ENCODE measurements around the gene BBOX1.
"Not testable (repeated sequence)": the region's sequence is repeated elsewhere in the genome, so short reads cannot be mapped to it uniquely, and the experiment has no call there.

The BBOX1 gene

DNA sequence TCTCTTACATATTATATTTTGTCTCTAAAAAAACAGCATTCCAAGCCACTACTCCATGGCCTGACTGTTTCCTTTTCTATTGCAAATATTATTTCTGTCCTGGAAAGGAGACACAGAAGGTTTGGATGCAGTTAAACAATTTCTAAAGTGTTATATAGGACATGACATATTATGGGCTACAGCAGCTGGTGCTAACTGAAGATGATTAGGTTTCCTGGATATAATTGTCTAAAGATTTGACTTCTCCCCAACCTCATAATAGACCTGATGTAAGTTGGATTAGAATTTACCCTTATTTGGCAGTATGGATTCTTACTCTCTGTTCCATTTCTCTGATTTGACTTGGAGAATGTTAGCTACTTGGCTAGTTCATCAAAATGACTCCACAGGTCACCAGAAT lies 90.2 kb downstream of the BBOX1 start:
- no peak for DNase-seq

DNA sequence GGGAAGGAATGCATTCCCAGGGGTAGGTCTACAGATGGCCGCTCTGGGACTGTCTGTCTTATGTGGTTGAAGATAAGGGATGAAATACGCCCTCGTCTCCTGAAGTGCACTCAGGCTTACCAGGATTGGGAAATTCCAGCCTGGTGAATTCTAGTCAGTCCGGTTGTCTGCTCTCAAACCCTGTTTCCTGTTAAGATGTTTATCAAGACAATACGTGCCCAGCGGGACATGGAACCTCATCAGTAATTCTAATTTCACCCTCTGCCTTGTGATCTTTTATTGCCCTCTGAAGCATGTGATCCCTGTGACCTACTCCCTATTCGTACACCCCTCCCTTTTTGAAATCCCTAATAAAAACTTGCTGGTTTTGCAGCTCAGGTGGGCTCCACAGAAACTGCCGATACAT lies 95.3 kb downstream of the BBOX1 start:
- DNase-seq = not testable (repeated sequence)

DNA sequence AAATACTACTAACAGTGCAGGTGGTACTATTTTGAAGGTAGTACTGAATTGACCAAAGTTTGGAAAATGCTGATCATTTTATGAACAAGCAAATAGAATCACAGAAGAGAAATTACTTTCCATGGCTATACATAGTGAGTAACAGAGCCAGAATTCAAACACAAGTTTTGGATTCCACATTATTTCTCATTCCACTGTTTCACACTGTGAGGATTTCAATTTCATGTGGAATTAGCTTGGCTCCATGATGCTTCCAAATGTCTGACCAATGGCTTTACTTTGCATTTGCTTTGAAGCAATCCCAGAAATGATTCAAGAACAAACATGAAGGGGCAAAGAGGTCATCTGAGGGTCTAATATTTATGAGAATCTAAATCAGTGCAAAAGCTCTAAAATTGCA lies 98.1 kb downstream of the BBOX1 start:
- no peak for DNase-seq

DNA sequence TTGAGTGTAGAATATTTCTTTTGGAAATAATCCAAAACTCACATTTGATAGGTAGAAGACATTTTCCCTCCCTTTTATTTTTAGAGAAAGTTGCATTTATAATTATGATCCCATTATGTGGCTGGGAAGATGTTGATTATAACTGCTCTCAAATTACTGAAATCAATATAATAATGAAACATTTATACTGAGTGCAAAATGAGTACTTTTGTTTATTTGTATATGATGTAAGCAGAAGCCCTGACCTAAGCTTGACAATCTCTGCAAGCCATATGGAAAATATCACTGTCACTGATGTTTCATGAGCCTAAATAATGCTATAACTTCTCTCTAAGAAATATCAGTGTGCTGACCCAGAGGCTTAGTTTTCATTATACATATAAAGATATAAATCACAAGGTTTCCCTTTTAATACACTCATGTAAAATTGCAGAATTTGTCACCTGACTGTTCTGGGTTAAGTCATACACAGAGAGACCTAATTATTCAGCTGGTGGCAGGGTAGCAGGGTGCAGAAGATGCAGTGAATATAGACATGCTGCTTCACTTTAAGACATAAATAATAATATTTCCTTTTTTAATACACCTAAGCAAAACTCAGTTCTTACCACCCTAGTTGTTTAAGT lies 99.2 kb downstream of the BBOX1 start:
- no peak for DNase-seq

DNA sequence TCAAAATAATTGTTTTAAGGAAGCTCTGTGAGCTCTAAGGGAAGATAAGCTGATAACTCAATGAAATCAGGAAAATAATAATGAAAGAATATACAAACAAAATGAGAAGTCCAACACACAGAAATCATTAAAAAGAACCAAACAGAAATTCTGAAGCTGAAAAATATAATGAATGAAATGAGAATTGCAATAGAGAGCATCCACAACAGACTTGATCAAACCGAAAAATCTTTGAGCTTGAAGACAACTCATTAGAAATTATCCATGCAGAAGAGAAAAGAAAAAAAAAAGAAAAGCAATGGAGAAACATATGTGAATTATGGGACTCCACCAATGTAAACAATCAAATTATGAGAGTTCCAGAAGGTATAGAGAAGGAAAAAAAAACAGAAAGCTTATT lies 101.0 kb downstream of the BBOX1 start:
- DNase-seq = no peak

DNA sequence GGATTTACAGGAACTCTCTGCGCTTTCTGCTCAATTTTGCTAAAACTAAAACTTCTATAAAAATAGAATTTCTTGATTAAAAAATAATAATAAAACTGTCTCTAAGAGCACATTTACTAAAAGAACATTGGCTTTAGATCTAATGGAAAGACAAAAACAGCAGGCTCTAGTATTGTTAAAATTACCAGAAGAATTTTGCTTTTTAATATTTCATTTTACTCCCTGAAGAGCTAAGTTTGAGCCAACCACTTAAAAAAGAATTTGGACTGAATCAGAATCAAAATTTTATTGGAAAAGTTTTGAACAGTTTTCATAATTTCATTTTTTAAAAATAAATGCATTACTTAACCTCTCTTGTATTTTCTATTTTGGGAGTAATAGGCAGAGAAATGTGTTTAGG lies 107.3 kb downstream of the BBOX1 start:
- no peak for DNase-seq

DNA sequence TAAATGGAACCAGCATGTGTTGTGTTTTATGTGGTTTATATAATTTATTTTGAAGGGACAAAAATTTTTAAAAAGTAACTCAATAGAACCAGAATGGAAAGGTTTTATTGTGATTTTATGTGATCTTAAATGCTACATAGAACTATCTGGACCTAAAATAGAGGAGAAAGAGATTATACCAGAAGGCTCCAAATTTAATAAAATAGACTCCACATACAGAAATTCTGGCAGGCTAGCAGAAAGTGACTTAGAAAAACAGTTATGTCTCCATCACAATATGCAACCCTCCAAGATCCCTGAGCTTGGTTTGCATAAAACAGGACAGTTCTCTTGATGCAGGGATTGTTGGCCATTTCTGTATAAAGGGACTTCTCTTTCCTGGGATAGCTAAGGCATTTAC lies 107.9 kb downstream of the BBOX1 start:
- DNase-seq = no peak

DNA sequence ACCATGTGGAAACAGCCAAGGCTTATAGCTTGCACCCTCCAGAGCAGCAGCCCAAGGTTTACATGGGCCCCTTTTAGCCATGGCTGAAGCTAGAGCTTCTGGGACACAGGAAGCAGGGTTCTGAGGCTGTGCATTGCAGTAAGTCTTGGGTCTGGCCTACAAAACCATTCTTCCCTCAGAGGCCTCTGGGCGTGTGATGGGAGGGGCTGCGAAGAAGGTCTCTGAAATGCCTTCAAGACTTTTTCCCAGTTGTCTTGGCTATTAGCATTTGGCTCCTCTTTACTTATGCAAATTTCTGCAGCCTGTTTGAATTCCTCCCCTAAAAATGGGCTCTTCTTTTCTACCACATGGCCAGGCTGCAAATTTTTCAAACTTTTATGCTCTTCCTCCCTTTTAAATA lies 109.5 kb downstream of the BBOX1 start:
- DNase-seq = no peak

DNA sequence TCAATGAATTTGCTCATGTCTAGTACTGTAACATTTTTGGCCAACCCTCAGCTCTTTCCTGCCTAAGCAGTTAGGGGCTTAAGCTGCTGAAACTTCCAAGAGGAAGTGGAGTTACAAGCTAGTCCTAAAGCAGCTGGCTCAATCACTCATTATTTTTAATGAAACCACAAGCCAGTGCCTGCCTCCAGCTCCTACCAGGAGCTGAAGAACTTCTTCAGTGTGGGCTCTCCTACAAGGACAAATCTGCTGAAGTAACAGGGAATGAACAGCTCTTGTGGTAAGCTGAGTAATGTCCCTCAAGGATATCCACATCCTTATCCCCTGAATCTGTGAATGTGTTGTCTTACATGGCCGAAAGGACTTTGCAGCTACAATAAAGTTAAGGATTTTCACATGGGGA lies 112.5 kb downstream of the BBOX1 start:
- DNase-seq = no peak

DNA sequence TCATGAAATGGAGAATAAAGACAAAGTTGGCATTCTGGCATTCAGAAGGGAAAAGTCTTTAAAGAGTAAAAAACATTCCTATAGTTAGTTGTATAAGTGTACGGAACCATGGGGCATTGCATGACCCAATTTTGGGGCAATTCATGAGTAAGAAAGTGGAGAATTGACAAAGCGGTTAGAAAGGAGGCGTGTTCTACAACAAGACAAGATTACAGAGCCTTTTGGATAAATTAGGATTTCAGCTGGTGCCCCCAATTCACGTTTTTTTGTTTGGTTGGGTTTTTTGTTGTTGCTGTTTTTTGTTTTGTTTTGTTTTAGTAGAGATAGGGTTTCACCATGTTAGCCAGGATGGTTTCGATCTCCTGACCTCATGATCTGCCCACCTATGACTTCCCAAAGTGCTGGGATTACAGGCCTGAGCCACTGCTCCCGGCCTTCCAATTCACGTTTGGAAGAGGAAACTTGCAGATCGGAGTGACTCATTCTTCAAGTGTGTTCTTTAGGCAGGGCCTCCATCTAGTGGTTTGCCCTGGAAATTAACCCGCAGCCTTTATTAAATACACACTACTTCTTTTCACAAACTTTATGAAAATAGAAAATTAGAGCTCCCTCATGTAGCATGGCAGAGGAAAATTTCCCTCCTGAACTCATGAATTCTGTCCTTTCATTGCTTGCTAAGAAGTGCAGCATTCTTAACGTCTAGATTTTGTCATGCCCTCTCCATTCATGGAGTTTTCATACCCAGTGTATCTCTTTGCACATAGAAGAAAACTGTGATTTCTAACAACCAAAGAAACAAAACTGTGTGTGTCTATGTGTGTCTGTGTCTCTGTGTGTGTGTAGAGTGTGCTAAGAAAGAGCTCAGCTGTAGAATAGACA lies 118.1 kb downstream of the BBOX1 start:
- peak; percentile 30 for DNase-seq

DNA sequence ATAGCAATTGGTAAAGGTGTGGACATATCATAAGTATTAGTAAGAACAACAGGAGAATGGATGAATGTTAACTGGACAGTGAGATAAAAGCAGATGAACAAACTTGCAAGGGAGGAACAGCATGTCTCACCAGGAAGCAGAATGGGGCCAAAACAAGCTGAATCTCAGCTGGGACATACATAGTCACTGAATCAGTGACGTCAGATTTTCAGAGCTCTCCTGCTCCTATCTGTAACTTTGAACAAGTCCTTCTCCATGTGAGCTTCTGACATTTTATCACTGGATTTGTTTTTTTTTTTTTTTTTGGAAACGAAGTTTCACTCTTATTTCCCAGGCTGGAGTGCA lies 118.7 kb downstream of the BBOX1 start:
- DNase-seq = no peak

DNA sequence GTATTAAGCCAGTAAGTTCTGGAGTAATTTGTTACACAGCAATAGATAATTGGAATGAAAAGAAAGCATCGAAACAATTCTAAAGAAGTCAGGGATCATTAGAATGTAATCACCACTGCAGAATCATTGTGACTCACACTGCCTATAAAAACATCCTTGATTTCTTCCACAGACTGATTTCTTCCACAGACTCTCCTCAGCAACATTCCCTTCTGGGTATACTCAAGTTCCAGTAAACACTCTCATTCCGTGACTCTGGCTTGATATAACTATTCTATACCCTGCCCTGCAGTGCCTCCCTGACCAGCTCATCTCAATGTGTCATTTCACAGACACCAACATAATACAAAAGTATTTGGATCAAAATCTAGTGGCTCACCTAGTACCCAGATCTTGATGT lies 120.5 kb downstream of the BBOX1 start:
- DNase-seq = no peak

DNA sequence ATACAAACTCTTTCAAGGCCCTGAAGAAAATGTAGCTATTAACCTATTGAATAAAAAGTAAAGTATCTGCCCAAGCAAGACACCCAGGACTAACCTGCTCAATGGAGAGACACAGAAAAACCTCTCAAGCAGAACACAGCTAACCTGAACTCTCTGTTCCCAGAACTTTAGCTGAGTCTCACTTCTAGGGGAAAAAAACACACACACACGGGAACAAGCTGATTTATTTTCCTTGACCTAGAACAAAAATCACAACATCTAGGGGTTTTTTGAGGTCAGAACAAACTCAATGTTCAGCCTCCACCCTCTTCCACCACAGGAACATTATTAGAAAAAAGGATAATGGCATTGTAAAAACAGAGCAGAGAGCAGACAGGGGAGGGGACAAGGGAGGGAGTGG lies 121.6 kb downstream of the BBOX1 start:
- no peak for DNase-seq

DNA sequence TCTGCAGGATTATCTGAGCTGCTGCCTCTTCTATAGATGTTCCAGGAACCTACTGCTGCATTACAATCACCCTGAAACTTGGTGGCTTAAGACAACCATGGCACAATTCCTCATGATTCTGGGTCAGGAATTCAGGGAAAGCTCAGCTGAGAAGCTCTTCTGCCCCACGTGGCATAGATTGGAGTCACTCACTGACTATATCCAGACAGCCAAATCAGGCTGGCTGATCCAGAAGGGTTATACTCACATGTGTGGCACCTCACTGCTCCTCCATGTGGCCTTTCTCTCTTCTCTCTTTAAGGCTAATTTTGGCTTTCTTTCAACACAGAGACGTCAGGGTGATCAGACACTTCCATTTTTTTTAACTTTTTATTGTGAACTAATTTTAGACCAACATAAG lies 125.5 kb downstream of the BBOX1 start:
- DNase-seq = no peak

DNA sequence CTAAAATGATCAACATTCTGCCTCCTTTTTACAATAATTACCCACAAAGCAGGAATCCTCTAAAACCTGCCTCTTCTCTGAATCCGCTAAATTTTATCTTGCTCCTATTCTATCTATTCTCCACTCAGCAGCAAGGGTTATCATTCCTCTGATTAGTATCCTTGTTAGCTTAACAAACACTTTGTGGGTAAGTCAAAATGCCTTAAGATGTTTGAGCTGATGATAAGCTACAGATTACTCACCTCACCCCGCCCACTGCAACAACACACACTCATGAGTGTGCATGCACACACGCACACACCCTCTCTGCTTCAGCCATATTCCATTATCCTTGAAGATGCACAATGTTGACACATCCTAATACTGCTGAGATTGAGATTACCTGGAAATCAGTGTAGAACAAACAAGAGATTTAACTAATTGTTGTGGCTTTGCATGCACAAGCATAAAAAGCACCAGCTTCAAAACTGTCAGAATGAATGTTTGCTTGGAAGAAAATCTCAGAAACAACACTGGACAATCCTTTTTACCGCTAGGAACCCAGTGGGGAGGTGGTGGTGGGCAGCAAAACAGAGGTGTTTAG lies 130.9 kb downstream of the BBOX1 start:
- no peak for DNase-seq

DNA sequence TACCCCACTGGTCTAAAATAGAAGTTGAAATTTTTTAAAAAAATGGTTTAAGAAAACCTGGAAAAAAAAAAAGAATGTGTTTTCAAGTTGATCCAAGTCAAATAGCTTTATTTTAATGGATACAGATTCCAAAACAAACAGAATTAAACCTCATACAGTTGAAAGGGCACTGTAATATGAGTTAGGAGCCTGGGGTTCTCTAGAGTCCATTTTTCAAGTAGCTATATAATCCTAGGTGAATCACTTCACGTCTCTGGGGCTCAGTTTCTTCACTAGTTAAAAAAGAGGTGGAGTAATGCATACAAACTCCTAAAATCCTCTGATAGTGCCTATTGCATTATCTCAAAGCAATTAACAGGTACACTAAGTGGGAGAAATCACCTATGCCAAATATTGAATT lies 132.9 kb downstream of the BBOX1 start:
- peak; percentile 95 for DNase-seq

DNA sequence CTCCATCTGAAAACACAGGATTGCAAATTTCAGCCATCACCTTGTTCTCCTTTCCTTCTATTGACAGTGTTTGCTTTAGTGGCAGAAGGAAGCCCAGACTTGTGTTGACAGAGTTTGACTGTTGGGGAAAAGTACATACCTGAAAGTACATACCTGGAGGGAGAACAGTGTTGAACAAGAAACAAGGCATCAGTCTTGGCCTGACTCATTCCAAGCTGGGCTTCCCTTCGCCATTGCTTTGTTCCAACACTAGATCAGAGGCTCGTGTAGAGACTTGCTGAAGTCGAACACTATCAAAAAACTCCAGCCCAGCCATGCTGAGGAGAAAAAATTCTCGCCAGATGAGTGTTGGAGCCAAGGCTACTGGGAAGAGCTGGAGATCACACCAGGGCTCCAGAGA lies 133.4 kb downstream of the BBOX1 start:
- no peak for DNase-seq

DNA sequence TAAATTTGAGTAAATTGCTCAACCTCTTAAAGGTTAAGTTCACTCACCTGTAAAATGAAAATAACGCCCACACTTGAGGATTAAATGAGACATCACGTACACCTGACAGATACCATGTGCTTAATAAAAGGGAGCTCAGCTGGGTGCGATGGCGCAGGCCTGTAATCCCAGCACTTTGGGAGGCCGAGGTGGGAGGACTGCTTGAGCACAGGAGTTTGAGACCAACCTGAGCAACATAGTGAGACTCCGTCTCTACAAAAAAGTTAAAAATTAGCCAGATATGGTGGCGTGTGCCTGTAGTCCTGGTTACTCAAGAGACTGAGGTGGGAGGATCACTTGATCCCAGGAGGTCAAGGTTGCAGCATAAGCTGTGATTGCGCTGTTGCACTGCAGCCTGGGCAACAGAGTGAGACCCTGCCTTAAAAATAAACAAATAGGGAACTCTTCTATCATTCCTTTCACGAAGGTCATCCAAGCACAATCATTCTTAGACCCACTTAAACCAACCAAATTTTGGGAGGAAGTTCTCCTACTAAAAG lies 134.1 kb downstream of the BBOX1 start:
- no peak for DNase-seq

DNA sequence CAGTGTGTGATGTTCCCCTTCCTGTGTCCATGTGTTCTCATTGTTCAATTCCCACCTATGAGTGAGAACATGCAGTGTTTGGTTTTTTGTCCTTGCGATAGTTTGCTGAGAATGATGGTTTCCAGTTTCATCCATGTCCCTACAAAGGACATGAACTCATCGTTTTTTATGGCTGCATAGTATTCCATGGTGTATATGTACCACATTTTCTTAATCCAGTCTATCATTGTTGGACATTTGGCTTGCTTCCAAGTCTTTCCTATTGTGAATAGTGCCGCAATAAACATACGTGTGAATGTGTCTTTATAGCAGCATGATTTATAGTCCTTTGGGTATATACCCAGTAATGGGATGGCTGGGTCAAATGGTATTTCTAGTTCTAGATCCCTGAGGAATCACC lies 134.9 kb downstream of the BBOX1 start:
- not testable (repeated sequence) for DNase-seq

All from NCI-H187 treated with DMSO at 0.1 percent for 48 hours (cell line).